H1 (cell line): ENCODE results near the gene SH3PXD2A. TPM values are rescaled to one million over a fixed set of nuclear protein-coding genes. Genes with fewer than 3 reads are reported as not detected.

Experiments
- CBX5 ChIP-seq: fragments of 300-800, 300-1000 bp; sonication (generic); IDR thresholded peaks from 2 replicates; pipeline ENCODE4 v1.7.1; 2016; ENCODE audit warnings: antibody characterized with exemption, low read length, low read depth
- RNF2 ChIP-seq: fragments of 200-900, 300-1000 bp; sonication (generic); IDR thresholded peaks from 2 replicates; pipeline ENCODE4 v1.7.1; 2016; ENCODE audit warnings: borderline replicate concordance, low read depth, mild to moderate bottlenecking, antibody characterized with exemption, low read length; ENCODE audit not compliant: poor library complexity, severe bottlenecking; ENCODE audit errors: missing control alignments
- SRF ChIP-seq: IDR thresholded peaks from 2 replicates; pipeline ENCODE4 v1.6.1; 2011; ENCODE audit warnings: mild to moderate bottlenecking, low read depth, low read length, moderate library complexity
- polyA plus RNA-seq, 7 experiments: library from polyadenylated mRNA; depleted of rRNA in 3 of 7; stranded (reverse) in 5 of 7; unstranded in 2 of 7; fragments of >200 nt in 5 of 7; fragments of 200-250 nt in 2 of 7; gene quantifications; 1 replicate in 5 of 7; 2 replicates in 1 of 7; 4 replicates in 1 of 7; pipeline versions ENCODE4 v1.2.1 to v1.2.3, GENCODE V29; 2011 to 2013; ENCODE audit warnings: missing spikeins in 2 of 7, mixed read lengths in 2 of 7
- total RNA-seq: library from RNA; stranded (reverse); fragmentation: NEBNext Ultra II Directional; extraction: Animal tissue kit (Norgen Biotek cat#: 25700); gene quantifications from 2 replicates; pipeline ENCODE4 v1.2.1, GENCODE V29; 2021

The SH3PXD2A gene
- total and polyA plus RNA-seq, 2 of the 8 experiments (the other 6 are each of a cell fraction or from before 2014, with no cell fraction given): 5.4 to 16.3 TPM

- TF ChIP-seq SRF (no peak), RNF2 (no peak), CBX5 (no peak)
Observed at GRCh38 chr10:103749779-103750178, 105.6 kb downstream of the SH3PXD2A start (continued).
